ENCODE results near the gene ZNF611. TPM values are rescaled to one million over a fixed set of nuclear protein-coding genes. Genes with fewer than 3 reads are reported as not detected.
"Not testable (repeated sequence)": the region's sequence is repeated elsewhere in the genome, so short reads cannot be mapped to it uniquely, and the experiment has no call there.

Gene ZNF611
- polyA plus RNA-seq, 1 of the 3 experiments (the other 2 are of a cell fraction): 2.6 TPM

- WGBS (ENCODE audit: low lambda C conversion rate): 83% methylated on average over 5 of the region's 5 CpGs
- H4K20me1 ChIP-seq (ENCODE audit: insufficient read depth): no peaks in the 10 kb centered on the region
These were observed 55.2 kb downstream of the ZNF611 start for GRCh38 chr19:52679598-52679997.

GRCh38 chr19:52675239-52675638, 59.6 kb downstream of the ZNF611 start:
- H3K9me2 ChIP-seq; H4K20me1 ChIP-seq (ENCODE audit: insufficient read depth); H3K9ac ChIP-seq; CTCF ChIA-PET; H3K36me3 ChIP-seq (replicated peaks in 1 of 2; ENCODE audit: control insufficient read depth in 1 of 2, insufficient read depth in 2 of 2, low read length in 1 of 2); DNase-seq; H3K4me1 ChIP-seq (ENCODE audit: control insufficient read depth in 1 of 2, insufficient read depth in 2 of 2, low read depth in 1 of 2, low read length in 1 of 2); H3F3A ChIP-seq (replicated peaks; ENCODE audit: insufficient read depth); H3K27ac ChIP-seq (ENCODE audit: low read depth in 2 of 2, low read length in 1 of 2); H3K9me3 ChIP-seq; H2AFZ ChIP-seq (ENCODE audit: low read depth); H3K27me3 ChIP-seq (ENCODE audit: insufficient read depth); POLR2A ChIA-PET; H3K4me3 ChIP-seq (ENCODE audit: low read depth in 2 of 2, low read length in 1 of 2); H3K4me2 ChIP-seq: not testable (repeated sequence)
- WGBS (ENCODE audit: low lambda C conversion rate): 88% methylated on average over 6 of the region's 6 CpGs
- peaks cover 77% of the 10 kb centered on the region for H3K79me2 ChIP-seq (ENCODE audit: insufficient read depth)

More at GRCh38 chr19:52679598-52679997, 55.2 kb downstream of the ZNF611 start:
- DNase-seq: peak; percentile 43
- Histone ChIP-seq H3K9me2 (no peaks in the 10 kb centered on the region), H3K4me3 (ENCODE audit: low read depth in 2 of 2, low read length in 1 of 2) (no peak overlapping the region), H3K9ac (no peak overlapping the region), H3K9me3 (no peaks in the 10 kb centered on the region), H3K27me3 (ENCODE audit: insufficient read depth) (no peaks in the 10 kb centered on the region), H3F3A (replicated peaks; ENCODE audit: insufficient read depth) (no peaks in the 10 kb centered on the region), H3K4me1 (ENCODE audit: control insufficient read depth in 1 of 2, insufficient read depth in 2 of 2, low read depth in 1 of 2, low read length in 1 of 2) (no peaks in the 10 kb centered on the region; a peak in 1 of 4 replicates), H3K27ac (ENCODE audit: low read depth in 2 of 2, low read length in 1 of 2) (no peak overlapping the region), H3K36me3 (replicated peaks in 1 of 2; ENCODE audit: control insufficient read depth in 1 of 2, insufficient read depth in 2 of 2, low read length in 1 of 2) (no peaks in the 10 kb centered on the region), H2AFZ (ENCODE audit: low read depth) (no peak overlapping the region), H3K4me2 (no peak overlapping the region), H3K79me2 (ENCODE audit: insufficient read depth) (peaks cover 74% of the 10 kb centered on the region)
- POLR2A ChIA-PET: no interaction called here
- CTCF ChIA-PET: no interaction called here
- TF ChIP-seq REST (IDR thresholded peaks at IDR 0.05; ENCODE audit: low read depth, low read length): no peak

GRCh38 chr19:52673014-52673413, 61.8 kb downstream of the ZNF611 start:
- H3K27ac ChIP-seq (ENCODE audit: low read depth in 2 of 2, low read length in 1 of 2): no peak overlapping the region
- ChIA-PET POLR2A (no interaction called here), CTCF (no interaction called here)
- no peak overlapping the region for H3K4me3 ChIP-seq (ENCODE audit: low read depth in 2 of 2, low read length in 1 of 2)
- 89% methylated on average over 4 of the region's 4 CpGs for WGBS (ENCODE audit: low lambda C conversion rate)
- no peak overlapping the region for H3K9ac ChIP-seq
- H3K36me3 ChIP-seq (replicated peaks in 1 of 2; ENCODE audit: control insufficient read depth in 1 of 2, insufficient read depth in 2 of 2, low read length in 1 of 2): peaks cover 0 to 10% of the 10 kb centered on the region in 2 experiments
- H3K79me2 ChIP-seq (ENCODE audit: insufficient read depth): peaks cover 57% of the 10 kb centered on the region
- no peaks in the 10 kb centered on the region for H3K9me2 ChIP-seq
- H3K4me2 ChIP-seq: no peak overlapping the region
- H3K27me3 ChIP-seq (ENCODE audit: insufficient read depth): no peaks in the 10 kb centered on the region
- no peak overlapping the region for H2AFZ ChIP-seq (ENCODE audit: low read depth)
- H3K9me3 ChIP-seq: no peaks in the 10 kb centered on the region
- H4K20me1 ChIP-seq (ENCODE audit: insufficient read depth): no peaks in the 10 kb centered on the region
- no peak for DNase-seq
- H3F3A ChIP-seq (replicated peaks; ENCODE audit: insufficient read depth): no peaks in the 10 kb centered on the region
- no peaks in the 10 kb centered on the region for H3K4me1 ChIP-seq (ENCODE audit: control insufficient read depth in 1 of 2, insufficient read depth in 2 of 2, low read depth in 1 of 2, low read length in 1 of 2)
- TF ChIP-seq MAX (IDR thresholded peaks at IDR 0.05; ENCODE audit: low read depth) (no peak), RAD21 (IDR thresholded peaks at IDR 0.05; ENCODE audit: low read length) (no peak), SIN3A (IDR thresholded peaks at IDR 0.05; ENCODE audit: borderline replicate concordance, low read depth, low read length) (no peak), USF1 (IDR thresholded peaks at IDR 0.05; ENCODE audit: borderline replicate concordance, low read depth) (no peak), POLR2AphosphoS5 (IDR thresholded peaks at IDR 0.05; ENCODE audit: low read depth, low read length) (no peak), TEAD4 (IDR thresholded peaks at IDR 0.05; ENCODE audit: borderline replicate concordance, insufficient read depth) (no peak), GATA2 (CRISPR knock-in tag; IDR thresholded peaks at IDR 0.05) (no peak), NFIC (IDR thresholded peaks at IDR 0.05; ENCODE audit: borderline replicate concordance) (no peak), EP300 (IDR thresholded peaks at IDR 0.05; ENCODE audit: borderline replicate concordance in 1 of 2, low read depth in 1 of 2, low read length in 1 of 2) (no peak), TAF1 (IDR thresholded peaks at IDR 0.05; ENCODE audit: borderline replicate concordance, low read depth, low read length) (no peak), GABPA (IDR thresholded peaks at IDR 0.05; ENCODE audit: low read depth) (no peak), SMC3 (IDR thresholded peaks at IDR 0.05; ENCODE audit: low read depth, low read length) (no peak), EZH2phosphoT487 (IDR thresholded peaks at IDR 0.05; ENCODE audit: borderline replicate concordance, low read depth) (no peak), ELF1 (IDR thresholded peaks at IDR 0.05) (no peak), FOXM1 (IDR thresholded peaks at IDR 0.05; ENCODE audit: low read depth) (no peak), CTCF (IDR thresholded peaks at IDR 0.05) (no peak), FOXJ3 (CRISPR knock-in tag; IDR thresholded peaks at IDR 0.05) (no peak)

All from SK-N-SH (cell line).